Left forelimb (tissue), 1 donor: Measurements from ENCODE around the gene PCGF3.
"Not testable (repeated sequence)": the region's sequence is repeated elsewhere in the genome, so short reads cannot be mapped to it uniquely, and the experiment has no call there.

Source experiments
- DNase-seq: peaks from one replicate; pipeline ENCODE4 v3.0.0-alpha.2; 2018; ENCODE audit warnings: low spot score

Gene PCGF3

GRCh38 chr4:725391-726234 is 20.0 kb downstream of the PCGF3 start:
- DNase-seq, result no peak

- no peak for DNase-seq
Observed at GRCh38 chr4:726235-726787, 20.7 kb downstream of the PCGF3 start.

GRCh38 chr4:726838-727237 is 21.2 kb downstream of the PCGF3 start:
- DNase-seq, result no peak

GRCh38 chr4:727576-727975 is 21.9 kb downstream of the PCGF3 start:
- no peak for DNase-seq

GRCh38 chr4:729336-730315 is 24.0 kb downstream of the PCGF3 start:
- no peak for DNase-seq

- DNase-seq, result no peak
Observed at GRCh38 chr4:730511-730910, 24.9 kb downstream of the PCGF3 start.

- DNase-seq, result not testable (repeated sequence)
Observed at GRCh38 chr4:730946-731904, 25.6 kb downstream of the PCGF3 start.

GRCh38 chr4:731954-732353 is 26.3 kb downstream of the PCGF3 start:
- not testable (repeated sequence) for DNase-seq

GRCh38 chr4:732486-732885 is 26.9 kb downstream of the PCGF3 start:
- no peak for DNase-seq

GRCh38 chr4:732911-733630 is 27.4 kb downstream of the PCGF3 start:
- DNase-seq, result no peak

- no peak for DNase-seq
Observed at GRCh38 chr4:733631-733980, 28.0 kb downstream of the PCGF3 start.

GRCh38 chr4:734075-734474 is 28.4 kb downstream of the PCGF3 start:
- no peak for DNase-seq

- DNase-seq, result no peak
Observed at GRCh38 chr4:734951-735350, 29.3 kb downstream of the PCGF3 start.

GRCh38 chr4:735583-735982 is 30.0 kb downstream of the PCGF3 start:
- no peak for DNase-seq

GRCh38 chr4:736561-736960 is 30.9 kb downstream of the PCGF3 start:
- not testable (repeated sequence) for DNase-seq

GRCh38 chr4:738781-739280 is 33.2 kb downstream of the PCGF3 start:
- DNase-seq, result no peak

- DNase-seq, result no peak
Observed at GRCh38 chr4:739569-739968, 33.9 kb downstream of the PCGF3 start.

GRCh38 chr4:740011-740410 is 34.4 kb downstream of the PCGF3 start:
- no peak for DNase-seq

- DNase-seq, result no peak
Observed at GRCh38 chr4:740656-741282, 35.1 kb downstream of the PCGF3 start.

GRCh38 chr4:742096-742741 is 36.6 kb downstream of the PCGF3 start:
- DNase-seq, result no peak
